Astrocyte (in vitro differentiated cells and primary cell): ENCODE data around the gene AQP5. TPM values are rescaled to one million over a fixed set of nuclear protein-coding genes. Genes with fewer than 3 reads are reported as not detected.

Experiments
- DNase-seq: peaks from one replicate; pipeline ENCODE4 v3.0.0-alpha.2; 2010; ENCODE audit warnings: low read depth
- FAIRE-seq: peaks from 2 replicates; lab custom pipeline; 2011; peaks lifted over from hg19 to GRCh38; lab: Jason Lieb, UNC
- H2AFZ ChIP-seq: 2 replicates; pipeline ENCODE4 v1.6.0; 2012; ENCODE audit warnings: low read depth, low read length, inconsistent platforms
- H3K27ac ChIP-seq: 2 replicates; pipeline ENCODE4 v1.5.1; 2011; ENCODE audit warnings: low read depth, low read length, inconsistent platforms
- H3K27me3 ChIP-seq: 2 replicates; pipeline ENCODE4 v1.6.0; 2011; ENCODE audit warnings: low read length, inconsistent platforms; ENCODE audit not compliant: insufficient read depth
- H3K36me3 ChIP-seq: 2 replicates; pipeline ENCODE4 v1.5.1; 2011; ENCODE audit warnings: low read length, inconsistent platforms; ENCODE audit not compliant: insufficient read depth
- H3K4me1 ChIP-seq: 2 replicates; pipeline ENCODE4 v1.5.1; 2011; ENCODE audit warnings: low read length, inconsistent platforms; ENCODE audit not compliant: insufficient read depth
- H3K4me2 ChIP-seq: 2 replicates; pipeline ENCODE4 v1.6.0; 2012; ENCODE audit warnings: low read length, inconsistent platforms
- H3K4me3 ChIP-seq: 2 replicates; pipeline ENCODE4 v1.5.1; 2011; ENCODE audit warnings: low read depth, mild to moderate bottlenecking, low read length, inconsistent platforms; ENCODE audit not compliant: insufficient read depth
- H3K79me2 ChIP-seq: 2 replicates; pipeline ENCODE4 v1.6.0; 2012; ENCODE audit warnings: mild to moderate bottlenecking, low read length, inconsistent platforms; ENCODE audit not compliant: insufficient read depth
- H3K9ac ChIP-seq: 2 replicates; pipeline ENCODE4 v1.6.0; 2012; ENCODE audit warnings: mild to moderate bottlenecking, low read length, inconsistent platforms
- H3K9me3 ChIP-seq: 2 replicates; pipeline ENCODE4 v1.5.1; 2012; ENCODE audit warnings: low read depth, mild to moderate bottlenecking, low read length, inconsistent platforms; ENCODE audit not compliant: insufficient read depth
- H4K20me1 ChIP-seq: 2 replicates; pipeline ENCODE4 v1.6.0; 2012; ENCODE audit warnings: low read length, inconsistent platforms; ENCODE audit not compliant: insufficient read depth
- H3K27ac Mint-ChIP-seq: one replicate; pipeline ENCODE4 v1.8.0; 2021; ENCODE audit warnings: mild to moderate bottlenecking, mixed read lengths; ENCODE audit not compliant: unreplicated experiment
- H3K27me3 Mint-ChIP-seq: one replicate; pipeline ENCODE4 v1.8.0; 2021; ENCODE audit warnings: low read depth, mixed read lengths; ENCODE audit not compliant: unreplicated experiment
- H3K36me3 Mint-ChIP-seq: one replicate; pipeline ENCODE4 v1.8.0; 2021; ENCODE audit warnings: low read depth, mixed read lengths; ENCODE audit not compliant: unreplicated experiment
- H3K4me1 Mint-ChIP-seq: one replicate; pipeline ENCODE4 v1.8.0; 2021; ENCODE audit warnings: low read depth, mixed read lengths; ENCODE audit not compliant: unreplicated experiment
- H3K4me3 Mint-ChIP-seq: one replicate; pipeline ENCODE4 v1.8.0; 2021; ENCODE audit warnings: mild to moderate bottlenecking, moderate library complexity, mixed read lengths; ENCODE audit not compliant: unreplicated experiment
- H3K9me3 Mint-ChIP-seq: one replicate; pipeline ENCODE4 v1.8.0; 2021; ENCODE audit warnings: mild to moderate bottlenecking, mixed read lengths; ENCODE audit not compliant: unreplicated experiment
- EZH2 ChIP-seq: IDR thresholded peaks from 2 replicates; pipeline ENCODE4 v1.6.1; 2012; ENCODE audit warnings: mild to moderate bottlenecking, low read length, inconsistent platforms; ENCODE audit not compliant: insufficient read depth
- total RNA-seq: library from RNA; stranded (reverse); gene quantifications from 2 replicates; pipeline ENCODE4 v1.2.1, GENCODE V29; 2021
- TF ChIP-seq, protein P1 (sequence below): IDR thresholded peaks from 2 replicates; pipeline ENCODE4 v1.5.1; 2011; ENCODE audit warnings: low read depth, mild to moderate bottlenecking, inconsistent platforms, low read length, moderate library complexity; ENCODE audit not compliant: insufficient read depth

The AQP5 gene
- total RNA-seq, 1 donor from 2014 or later, result not detected

DNA sequence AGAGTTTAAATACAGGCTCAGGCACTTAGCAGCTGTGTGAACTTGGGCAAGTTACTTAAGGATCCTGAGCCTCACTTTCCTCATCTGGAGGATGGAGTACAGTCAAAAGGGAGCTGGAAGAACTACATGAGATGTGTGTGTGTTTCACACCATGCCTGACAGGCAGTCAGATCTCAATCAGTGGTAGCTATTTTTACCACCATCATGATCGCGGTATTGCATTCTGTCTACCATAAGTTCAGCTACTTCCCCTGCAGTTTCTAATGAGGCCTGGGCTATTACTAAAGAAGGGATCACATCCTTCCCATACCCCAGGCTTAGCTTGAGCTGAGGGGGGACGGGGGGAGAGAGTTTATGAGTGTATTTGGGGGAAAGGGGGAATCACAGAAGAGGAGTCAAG lies 18.1 kb downstream of the AQP5 start:
- TF ChIP-seq EZH2, result no peak
- TF ChIP-seq, protein P1, sequence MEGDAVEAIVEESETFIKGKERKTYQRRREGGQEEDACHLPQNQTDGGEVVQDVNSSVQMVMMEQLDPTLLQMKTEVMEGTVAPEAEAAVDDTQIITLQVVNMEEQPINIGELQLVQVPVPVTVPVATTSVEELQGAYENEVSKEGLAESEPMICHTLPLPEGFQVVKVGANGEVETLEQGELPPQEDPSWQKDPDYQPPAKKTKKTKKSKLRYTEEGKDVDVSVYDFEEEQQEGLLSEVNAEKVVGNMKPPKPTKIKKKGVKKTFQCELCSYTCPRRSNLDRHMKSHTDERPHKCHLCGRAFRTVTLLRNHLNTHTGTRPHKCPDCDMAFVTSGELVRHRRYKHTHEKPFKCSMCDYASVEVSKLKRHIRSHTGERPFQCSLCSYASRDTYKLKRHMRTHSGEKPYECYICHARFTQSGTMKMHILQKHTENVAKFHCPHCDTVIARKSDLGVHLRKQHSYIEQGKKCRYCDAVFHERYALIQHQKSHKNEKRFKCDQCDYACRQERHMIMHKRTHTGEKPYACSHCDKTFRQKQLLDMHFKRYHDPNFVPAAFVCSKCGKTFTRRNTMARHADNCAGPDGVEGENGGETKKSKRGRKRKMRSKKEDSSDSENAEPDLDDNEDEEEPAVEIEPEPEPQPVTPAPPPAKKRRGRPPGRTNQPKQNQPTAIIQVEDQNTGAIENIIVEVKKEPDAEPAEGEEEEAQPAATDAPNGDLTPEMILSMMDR, result no peak
- Mint-ChIP-seq H3K36me3 (no peaks in the 10 kb centered on the region), H3K9me3 (no peaks in the 10 kb centered on the region), H3K27me3 (peaks cover 11% of the 10 kb centered on the region), H3K4me1 (peaks cover 21% of the 10 kb centered on the region), H3K27ac (no peak overlapping the region), H3K4me3 (no peak overlapping the region)
- no peaks in the 10 kb centered on the region for H3K9me3 ChIP-seq
- peaks cover 13% of the 10 kb centered on the region for H3K4me1 ChIP-seq
- DNase-seq (no peak), FAIRE-seq (no peak)
- H2AFZ ChIP-seq, result no peak overlapping the region
- H3K27ac ChIP-seq, result no peak overlapping the region
- no peaks in the 10 kb centered on the region for H3K36me3 ChIP-seq
- no peak overlapping the region for H3K4me3 ChIP-seq
- H4K20me1 ChIP-seq, result no peaks in the 10 kb centered on the region
- H3K4me2 ChIP-seq, result no peak overlapping the region
- H3K27me3 ChIP-seq, result no peaks in the 10 kb centered on the region
- no peak overlapping the region for H3K9ac ChIP-seq
- H3K79me2 ChIP-seq, result no peaks in the 10 kb centered on the region

- no peak for FAIRE-seq
- no peaks in the 10 kb centered on the region for H3K36me3 ChIP-seq
- Mint-ChIP-seq H3K4me3 (no peak overlapping the region), H3K4me1 (peaks cover 30% of the 10 kb centered on the region), H3K27ac (no peak overlapping the region), H3K36me3 (no peaks in the 10 kb centered on the region), H3K27me3 (peaks cover 11% of the 10 kb centered on the region), H3K9me3 (no peaks in the 10 kb centered on the region)
- no peaks in the 10 kb centered on the region for H3K27me3 ChIP-seq
- H3K4me2 ChIP-seq, result no peak overlapping the region
- no peak overlapping the region for H3K27ac ChIP-seq
- H3K4me3 ChIP-seq, result no peak overlapping the region
- peaks cover 14% of the 10 kb centered on the region for H3K4me1 ChIP-seq
- H3K9ac ChIP-seq, result no peak overlapping the region
- H2AFZ ChIP-seq, result no peak overlapping the region
- no peaks in the 10 kb centered on the region for H3K79me2 ChIP-seq
- TF ChIP-seq, protein P1, result no peak
- TF ChIP-seq EZH2, result no peak
- no peaks in the 10 kb centered on the region for H4K20me1 ChIP-seq
- no peaks in the 10 kb centered on the region for H3K9me3 ChIP-seq
- DNase-seq, result no peak
Measured at GRCh38 chr12:49980501-49981349, 19.1 kb downstream of the AQP5 start.
